Uterus (tissue), 2 donors: ENCODE data around the gene C19orf44.

Experiments used
- POLR2A ChIP-seq, 2 donors: fragments of 450-650 bp; IDR thresholded peaks; one replicate each; pipeline ENCODE4 v1.6.1; 2016; ENCODE audit warnings: antibody characterized with exemption in 2 of 2, mild to moderate bottlenecking in 1 of 2, moderate library complexity in 1 of 2
- TF ChIP-seq, protein P1 (sequence below), 4 experiments: fragments of 200-600 bp in 2 of 4; fragments of 450-650 bp in 2 of 4; sonication (generic) in 2 of 4; IDR thresholded peaks; one replicate each; pipeline ENCODE4 v1.5.1; 2016 to 2019; ENCODE audit warnings: antibody characterized with exemption in 4 of 4, mild to moderate bottlenecking in 2 of 4, moderate library complexity in 1 of 4

DNA sequence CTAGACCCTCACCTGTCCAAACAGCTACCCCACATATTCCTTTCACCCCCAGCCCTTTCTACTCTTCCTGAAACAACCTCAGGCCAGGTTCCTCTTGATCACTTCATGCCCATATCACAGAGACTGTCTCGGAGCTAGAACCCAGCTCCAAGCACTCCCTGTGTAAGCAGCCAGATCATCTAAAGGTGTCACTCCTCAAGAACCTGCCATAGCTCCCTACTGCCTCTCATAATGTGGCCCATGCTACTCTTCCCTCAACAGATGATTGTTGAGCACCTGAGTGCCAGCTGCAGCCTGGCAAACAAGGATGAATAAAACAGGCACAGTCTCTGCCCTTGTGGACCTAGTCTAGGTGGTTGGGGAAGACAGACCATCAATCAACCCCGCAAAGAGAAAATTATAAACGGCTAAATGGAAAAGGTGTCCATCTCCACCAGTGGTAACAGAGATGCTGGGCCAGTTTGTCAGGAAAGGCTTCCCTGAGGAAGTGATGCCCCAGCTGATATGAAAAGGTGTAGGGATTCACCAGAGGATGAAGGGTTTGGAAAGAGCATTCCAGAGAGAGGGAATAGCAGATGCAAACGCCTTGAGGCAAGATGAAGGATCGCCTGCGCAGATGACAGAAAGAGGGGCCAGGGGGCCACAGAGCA lies 32.7 kb upstream of the C19orf44 start:
- TF ChIP-seq, protein P1, sequence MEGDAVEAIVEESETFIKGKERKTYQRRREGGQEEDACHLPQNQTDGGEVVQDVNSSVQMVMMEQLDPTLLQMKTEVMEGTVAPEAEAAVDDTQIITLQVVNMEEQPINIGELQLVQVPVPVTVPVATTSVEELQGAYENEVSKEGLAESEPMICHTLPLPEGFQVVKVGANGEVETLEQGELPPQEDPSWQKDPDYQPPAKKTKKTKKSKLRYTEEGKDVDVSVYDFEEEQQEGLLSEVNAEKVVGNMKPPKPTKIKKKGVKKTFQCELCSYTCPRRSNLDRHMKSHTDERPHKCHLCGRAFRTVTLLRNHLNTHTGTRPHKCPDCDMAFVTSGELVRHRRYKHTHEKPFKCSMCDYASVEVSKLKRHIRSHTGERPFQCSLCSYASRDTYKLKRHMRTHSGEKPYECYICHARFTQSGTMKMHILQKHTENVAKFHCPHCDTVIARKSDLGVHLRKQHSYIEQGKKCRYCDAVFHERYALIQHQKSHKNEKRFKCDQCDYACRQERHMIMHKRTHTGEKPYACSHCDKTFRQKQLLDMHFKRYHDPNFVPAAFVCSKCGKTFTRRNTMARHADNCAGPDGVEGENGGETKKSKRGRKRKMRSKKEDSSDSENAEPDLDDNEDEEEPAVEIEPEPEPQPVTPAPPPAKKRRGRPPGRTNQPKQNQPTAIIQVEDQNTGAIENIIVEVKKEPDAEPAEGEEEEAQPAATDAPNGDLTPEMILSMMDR (IDR thresholded peaks at IDR 0.05): no peak
- no peak for TF ChIP-seq POLR2A (IDR thresholded peaks at IDR 0.05)
